Left forelimb (tissue), 1 donor: ENCODE results near the gene TFB2M.
"Not testable (repeated sequence)": the region's sequence is repeated elsewhere in the genome, so short reads cannot be mapped to it uniquely, and the experiment has no call there.

ENCODE experiments used
- DNase-seq: peaks from one replicate; pipeline ENCODE4 v3.0.0-alpha.2; 2018; ENCODE audit warnings: low spot score

Gene TFB2M

GRCh38 chr1:246583056-246583440 is 17.0 kb upstream of the TFB2M start:
- DNase-seq, result no peak

DNA sequence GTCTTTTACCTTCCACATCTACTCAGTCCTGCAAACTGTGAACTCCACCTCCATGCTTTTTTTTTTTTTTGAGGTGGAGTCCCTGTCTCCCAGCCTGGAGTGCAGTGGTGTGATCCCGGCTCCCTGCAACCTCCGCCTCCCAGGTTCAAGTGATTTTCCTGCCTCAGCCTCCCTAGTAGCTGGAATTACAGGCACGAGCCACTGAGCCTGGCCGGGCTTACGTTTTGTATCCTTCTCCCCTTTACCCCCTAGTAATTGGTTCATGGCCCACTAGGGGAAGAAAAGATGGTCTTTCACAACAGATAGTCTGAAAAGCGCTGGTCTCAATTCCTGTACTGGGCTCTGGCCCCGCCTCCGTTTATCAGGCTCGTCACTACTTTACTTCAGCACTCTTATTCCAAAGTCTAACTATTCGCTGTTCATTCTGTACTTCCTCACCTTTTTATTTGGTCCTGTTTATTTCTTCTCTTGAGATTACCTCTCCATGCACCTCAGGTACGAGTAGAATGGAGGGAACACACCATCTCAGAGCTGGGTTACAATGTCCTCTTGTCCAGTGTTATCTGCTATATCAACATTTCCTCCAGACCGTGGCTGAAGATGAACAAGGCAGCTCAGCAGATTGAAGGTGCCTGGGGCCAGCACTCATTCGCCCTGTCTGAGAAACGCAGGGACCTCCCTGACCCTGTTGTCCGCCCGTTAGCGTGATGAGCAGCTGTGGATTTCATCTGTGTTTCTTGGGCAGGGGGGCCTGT is 16.4 kb upstream of the TFB2M start:
- no peak for DNase-seq

GRCh38 chr1:246580497-246581370 is 14.7 kb upstream of the TFB2M start:
- no peak for DNase-seq

- no peak for DNase-seq
Observed at GRCh38 chr1:246579818-246580217, 13.8 kb upstream of the TFB2M start.

- no peak for DNase-seq
Observed at GRCh38 chr1:246577720-246578106, 11.7 kb upstream of the TFB2M start.

DNA sequence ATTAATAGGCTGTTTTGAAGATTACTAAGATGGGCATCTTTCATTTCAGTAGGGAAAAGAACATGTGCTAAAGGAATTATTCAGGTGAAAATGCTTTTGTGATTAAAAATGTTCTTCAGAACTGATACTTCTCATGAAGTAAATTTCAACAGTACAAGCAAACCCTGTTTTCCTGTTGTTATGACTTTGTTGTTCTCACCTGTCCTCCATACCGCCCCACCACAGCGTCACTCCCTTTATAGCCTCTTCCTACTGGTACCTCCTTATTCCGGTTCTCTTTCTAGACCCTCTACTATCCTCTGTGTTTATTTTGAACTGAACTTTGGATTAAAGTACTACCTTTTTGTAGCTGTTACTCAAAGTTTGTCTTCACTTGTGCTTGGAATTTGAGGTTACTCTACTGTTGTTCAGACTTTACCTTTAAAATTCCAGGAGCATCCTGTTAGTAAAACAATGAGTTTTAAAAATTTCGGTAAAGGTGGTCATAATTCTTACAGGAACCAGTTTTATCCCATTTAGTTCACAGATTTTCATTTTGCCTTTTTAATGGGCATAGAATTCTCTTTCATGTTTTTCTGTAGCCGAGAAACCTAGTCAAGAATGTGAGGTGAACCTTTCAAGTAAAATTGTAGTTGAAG is 11.1 kb upstream of the TFB2M start:
- DNase-seq, result no peak

DNA sequence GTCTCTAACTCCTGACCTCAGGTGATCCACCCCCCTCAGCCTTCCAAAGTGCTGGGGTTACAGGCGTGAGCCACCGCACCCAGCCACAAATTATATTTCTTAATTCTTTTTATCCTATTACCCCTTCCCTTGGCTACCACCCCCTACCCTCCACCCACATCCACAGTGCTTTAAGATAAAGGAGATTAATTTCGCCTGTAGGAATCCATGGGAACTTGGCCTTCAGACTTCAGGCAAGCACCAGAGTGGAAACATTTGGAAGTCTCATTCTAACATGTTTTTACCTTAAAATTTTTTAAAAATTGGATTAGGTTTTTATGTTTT is 10.6 kb upstream of the TFB2M start:
- no peak for DNase-seq

- no peak for DNase-seq
Observed at GRCh38 chr1:246573491-246573890, 7.4 kb upstream of the TFB2M start.

DNA sequence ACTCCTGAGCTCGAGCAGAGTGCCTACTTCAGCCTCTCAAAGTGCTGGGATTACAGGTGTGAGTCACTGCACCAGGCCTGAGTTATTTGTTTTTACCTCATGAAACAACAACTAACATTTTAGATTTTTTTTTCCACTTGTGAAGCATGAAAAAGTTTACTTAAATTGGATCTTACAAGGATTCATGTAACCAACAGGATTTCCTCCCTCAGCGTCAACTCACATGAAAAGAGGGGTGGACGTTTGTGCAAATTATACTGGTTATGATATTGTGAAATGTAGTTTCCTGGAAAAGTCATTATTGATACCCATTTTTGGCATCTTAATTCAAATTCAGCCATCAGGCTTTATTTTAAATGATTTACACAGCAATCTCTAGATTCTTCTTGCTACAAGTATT is 6.7 kb upstream of the TFB2M start:
- DNase-seq, result no peak

DNA sequence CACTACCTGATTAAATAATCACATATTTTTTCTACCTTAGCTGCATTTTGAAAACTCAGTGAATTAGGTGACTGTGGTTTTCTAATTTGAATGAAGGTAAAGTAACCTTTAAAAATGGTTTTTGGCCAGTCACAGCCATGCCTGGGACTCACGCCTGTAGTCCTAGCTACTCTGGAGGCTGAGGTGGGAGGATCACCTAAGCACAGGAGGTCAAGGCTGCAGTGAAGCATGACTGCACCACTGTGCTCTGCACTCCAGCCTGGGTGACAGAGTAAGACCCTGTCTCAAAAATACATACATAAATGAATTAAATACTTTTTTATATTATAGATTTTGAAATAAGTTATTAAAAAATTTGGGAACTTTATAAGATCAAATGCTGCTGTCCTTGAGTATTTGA is 5.9 kb upstream of the TFB2M start:
- DNase-seq, result no peak

GRCh38 chr1:246571309-246571708 is 5.2 kb upstream of the TFB2M start:
- not testable (repeated sequence) for DNase-seq

DNA sequence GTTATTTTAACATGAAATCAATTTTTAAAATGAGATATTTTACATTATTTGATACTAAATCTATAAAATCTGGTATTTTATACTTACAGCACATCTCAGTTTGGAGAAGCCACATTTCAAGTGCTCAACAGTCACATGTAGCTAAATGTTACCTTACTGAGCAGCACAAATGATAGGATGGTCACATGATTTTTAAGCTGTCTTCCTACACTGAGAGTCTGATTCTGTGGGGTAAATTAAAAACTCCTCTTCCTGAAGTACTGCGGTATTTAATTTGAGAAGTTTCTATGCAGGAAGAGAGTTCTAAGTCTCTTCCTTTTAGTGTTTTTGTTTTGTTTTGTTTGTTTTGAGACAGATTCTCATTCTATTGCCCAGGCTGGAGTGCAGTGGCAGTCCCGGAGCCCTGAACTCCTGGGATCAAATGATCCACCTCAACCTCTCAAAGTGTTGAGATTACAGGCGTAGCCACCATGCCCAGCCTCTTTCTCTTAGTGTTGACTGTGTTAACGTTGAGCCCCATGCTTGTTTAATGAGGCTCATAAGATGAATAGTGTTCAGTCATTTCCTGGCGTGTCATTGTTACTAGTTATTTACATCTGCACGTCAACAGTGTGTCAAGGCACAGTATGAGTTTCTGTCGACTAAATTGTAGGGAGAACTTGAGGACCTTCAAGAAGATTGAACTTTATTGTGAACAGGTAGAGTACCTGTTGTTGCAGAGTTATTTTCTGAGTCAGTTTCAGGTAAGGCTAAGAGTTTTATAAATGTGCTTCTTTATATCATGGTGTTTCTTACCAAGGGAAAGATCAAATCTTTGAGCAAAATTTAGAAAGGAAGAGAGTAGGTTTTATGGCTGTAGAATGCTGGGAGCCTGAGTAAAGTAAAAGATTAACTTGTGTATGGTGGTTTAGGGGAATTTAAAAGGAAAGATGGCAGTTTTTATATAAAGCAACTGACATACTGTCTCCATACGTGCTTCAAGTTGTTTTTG is 3.5 kb upstream of the TFB2M start:
- no peak for DNase-seq

- no peak for DNase-seq
Observed at GRCh38 chr1:246567646-246568235, 1.7 kb upstream of the TFB2M start.

DNA sequence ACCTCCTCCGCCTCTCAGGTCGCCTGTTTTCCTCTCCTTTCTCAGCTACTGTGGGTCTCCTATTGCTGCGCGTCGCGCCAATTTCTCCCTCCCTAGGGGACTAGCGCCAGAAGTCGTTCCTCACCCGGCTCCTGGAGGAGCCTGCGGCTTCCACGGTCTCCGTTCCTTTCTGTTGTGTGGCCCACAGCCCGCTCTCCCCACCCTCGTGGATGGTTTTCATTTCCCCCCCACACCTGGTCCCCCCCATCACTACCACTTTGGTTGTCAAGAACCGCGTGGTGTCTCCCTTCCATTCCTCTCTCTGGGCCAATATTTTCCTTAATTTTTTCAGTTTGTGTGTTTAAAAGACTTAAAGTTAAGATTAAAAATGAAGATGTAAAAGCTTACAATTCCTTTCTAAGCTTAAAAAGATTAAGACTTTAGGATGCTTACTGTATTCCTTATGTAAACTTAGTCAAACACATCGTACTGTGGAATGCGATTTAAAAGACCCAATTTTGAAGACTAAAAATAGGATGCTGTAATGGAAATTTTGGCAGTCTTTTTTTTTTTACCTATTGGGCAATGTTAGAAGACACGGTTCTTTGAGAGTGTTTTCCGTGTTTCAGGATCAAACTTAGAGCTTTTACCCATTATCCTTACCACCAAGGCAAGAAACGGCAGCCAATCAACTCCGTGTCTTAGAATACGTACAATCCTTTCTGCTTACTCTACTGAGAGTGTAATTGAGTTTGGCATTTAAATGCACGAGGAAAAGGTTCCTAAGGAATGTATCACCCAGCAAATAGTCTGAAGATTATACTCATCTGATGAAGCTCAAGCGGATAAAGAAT is 968 bp upstream of the TFB2M start:
- no peak for DNase-seq

DNA sequence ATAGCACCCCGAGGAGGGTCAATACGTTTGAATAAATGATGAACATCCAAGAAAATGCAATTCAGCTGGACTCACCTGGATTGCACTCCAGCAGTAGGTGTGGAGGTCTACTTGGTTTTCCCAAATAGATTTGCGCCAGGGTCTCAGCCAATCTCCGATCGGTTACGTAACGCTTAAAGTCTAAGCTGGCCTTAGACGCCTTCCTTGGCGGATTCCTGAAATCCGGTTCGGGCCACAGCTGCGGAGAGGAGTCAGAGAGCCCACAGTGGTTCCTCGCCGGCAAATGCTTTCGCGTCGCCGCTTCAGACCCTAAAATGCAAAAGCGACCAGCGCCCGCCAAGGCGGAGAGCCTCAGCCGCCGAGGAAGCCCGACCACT is 322 bp downstream of the TFB2M start:
- no peak for DNase-seq

GRCh38 chr1:246564839-246565750 is 966 bp downstream of the TFB2M start:
- no peak for DNase-seq

- DNase-seq, result not testable (repeated sequence)
Observed at GRCh38 chr1:246560833-246561232, 5.2 kb downstream of the TFB2M start.

- DNase-seq, result no peak
Observed at GRCh38 chr1:246559310-246559709, 6.8 kb downstream of the TFB2M start.

DNA sequence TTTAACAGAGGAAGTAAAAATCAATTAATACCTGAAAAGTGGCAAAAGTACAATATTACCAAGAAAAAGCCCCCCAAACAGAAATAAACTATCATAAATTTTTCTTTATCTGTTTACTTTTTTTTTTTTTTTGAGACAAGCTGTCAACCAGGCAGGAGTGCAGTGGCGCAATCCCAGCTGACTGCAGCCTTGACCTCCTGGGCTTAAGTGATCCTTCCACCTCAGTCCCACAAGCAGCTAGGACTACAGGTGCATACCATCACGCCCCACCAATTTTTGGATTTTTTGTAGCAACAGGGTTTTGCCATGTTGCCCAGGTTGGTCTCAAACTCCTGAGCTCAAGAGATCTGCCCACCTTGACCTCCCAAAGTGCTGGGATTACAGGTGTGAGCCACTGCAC is 8.0 kb downstream of the TFB2M start:
- no peak for DNase-seq

DNA sequence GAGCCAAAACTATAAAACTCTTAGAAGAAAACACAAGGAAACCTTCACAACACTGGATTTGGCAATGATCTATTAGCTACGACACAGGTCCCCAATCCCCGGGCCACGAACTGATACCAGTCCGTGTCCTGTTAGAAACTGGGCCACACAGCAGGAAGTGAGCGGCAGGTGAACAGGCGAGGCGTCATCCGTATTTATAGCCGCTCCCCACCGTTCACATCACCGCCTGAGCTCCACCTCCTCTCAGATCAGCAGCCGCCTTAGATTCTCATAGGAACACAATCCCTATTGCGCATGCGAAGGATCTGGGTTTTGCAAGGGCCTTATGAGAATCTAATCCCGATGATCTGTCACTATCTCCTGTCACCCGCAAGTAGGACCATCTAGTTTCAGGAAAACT is 11.9 kb downstream of the TFB2M start:
- no peak for DNase-seq
